ENCODE measurements around the gene OSBPL3. TPM values are rescaled to one million over a fixed set of nuclear protein-coding genes. Genes with fewer than 3 reads are reported as not detected.

OSBPL3 gene
- total RNA-seq, 1 experiment from 2014 or later = 16.0 TPM

GRCh38 chr7:24847754-24848153, 132.2 kb downstream of the OSBPL3 start:
- H3K27ac Mint-ChIP-seq = no peak overlapping the region
- no peaks in the 10 kb centered on the region; the same call in 1 of the 2 replicates for H3K36me3 Mint-ChIP-seq
- ChIA-PET CTCF (no interaction called here), POLR2A (no interaction called here)
- TF ChIP-seq SP1 (CRISPR knock-in tag; conservative IDR thresholded peaks at IDR 0.05) (no peak), MYBL2 (CRISPR knock-in tag; IDR thresholded peaks at IDR 0.05) (no peak), SOX15 (CRISPR knock-in tag; IDR thresholded peaks at IDR 0.05) (no peak), AR (CRISPR knock-in tag; IDR thresholded peaks at IDR 0.05) (no peak), CTCF (IDR thresholded peaks at IDR 0.05) (no peak), GTF2I (CRISPR knock-in tag; conservative IDR thresholded peaks at IDR 0.05) (no peak), NR3C1 (CRISPR knock-in tag; conservative IDR thresholded peaks at IDR 0.05; ENCODE audit: low read depth) (no peak), USF1 (CRISPR knock-in tag; IDR thresholded peaks at IDR 0.05) (no peak)
- ATAC-seq = no peak
- H3K4me3 Mint-ChIP-seq = no peak overlapping the region
- DNase-seq (ENCODE audit: low spot score) = no peak
- H3K9me3 Mint-ChIP-seq = no peaks in the 10 kb centered on the region
- H3K27me3 Mint-ChIP-seq (ENCODE audit: low read depth) = no peaks in the 10 kb centered on the region
- H3K4me1 Mint-ChIP-seq = peaks cover 20% of the 10 kb centered on the region

DNA sequence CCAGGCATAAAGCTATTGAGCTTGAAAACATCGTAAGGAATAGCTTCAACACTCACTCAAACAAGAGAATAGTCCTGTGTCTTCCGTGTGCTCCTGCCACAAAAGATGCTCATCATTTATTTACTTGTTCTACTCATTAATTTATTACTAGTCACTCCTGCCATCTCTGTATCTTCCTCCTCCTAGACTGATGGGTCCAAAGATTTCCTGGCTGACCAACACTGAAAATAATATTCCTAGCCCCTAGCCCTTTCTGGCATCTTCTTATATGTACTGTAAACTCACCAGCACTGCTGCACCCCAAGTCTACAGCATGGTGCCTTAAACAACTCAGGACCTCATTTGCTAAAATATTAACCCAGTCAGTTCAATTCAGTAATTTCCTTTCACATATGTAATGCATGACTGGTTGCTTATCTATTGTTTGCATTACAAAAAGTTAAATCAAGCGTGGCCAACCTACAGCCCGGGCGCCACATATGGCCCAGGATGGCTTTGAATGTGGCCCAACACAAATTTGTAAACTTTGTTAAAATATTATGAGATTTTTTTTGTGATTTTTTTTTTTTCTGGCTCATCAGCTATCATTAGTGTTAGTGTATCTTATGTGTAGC, 136.1 kb downstream of the OSBPL3 start:
- Mint-ChIP-seq H3K27ac (0 out of 2 replicates have a peak overlapping the region, but pooled peaks have one; percentile 46), H3K27me3 (ENCODE audit: low read depth) (no peaks in the 10 kb centered on the region), H3K4me3 (no peak overlapping the region), H3K36me3 (peaks cover 6% of the 10 kb centered on the region), H3K4me1 (peaks cover 18% of the 10 kb centered on the region), H3K9me3 (no peaks in the 10 kb centered on the region)
- ChIA-PET POLR2A (no interaction called here), CTCF (interaction anchor here (0.7 kb wide), 1 partner anchor 31 kb away, joined by 3 read pairs; no protein-coding TSS in a partner anchor)
- DNase-seq (ENCODE audit: low spot score) = no peak
- TF ChIP-seq EMX1 (CRISPR knock-in tag; IDR thresholded peaks at IDR 0.05) = no peak
- TF ChIP-seq CBFB (CRISPR knock-in tag; IDR thresholded peaks at IDR 0.05; ENCODE audit: low read depth) = no peak
- no peak for TF ChIP-seq ZNF512 (CRISPR knock-in tag; IDR thresholded peaks at IDR 0.05; ENCODE audit: borderline replicate concordance)
- no peak for TF ChIP-seq TEAD4 (CRISPR knock-in tag; IDR thresholded peaks at IDR 0.05)
- no peak for TF ChIP-seq PRRX2 (CRISPR knock-in tag; IDR thresholded peaks at IDR 0.05)
- no peak for TF ChIP-seq ZNF219 (CRISPR knock-in tag; IDR thresholded peaks at IDR 0.05; ENCODE audit: borderline replicate concordance)
- no peak for TF ChIP-seq SOX15 (CRISPR knock-in tag; IDR thresholded peaks at IDR 0.05)
- TF ChIP-seq JAZF1 (CRISPR knock-in tag; IDR thresholded peaks at IDR 0.05) = no peak
- TF ChIP-seq TEAD1 (CRISPR knock-in tag; IDR thresholded peaks at IDR 0.05) = no peak
- TF ChIP-seq ZNF396 (CRISPR knock-in tag; IDR thresholded peaks at IDR 0.05; ENCODE audit: borderline replicate concordance) = no peak
- TF ChIP-seq ZNF423 (CRISPR knock-in tag; IDR thresholded peaks at IDR 0.05) = no peak
- no peak for TF ChIP-seq ESRRA (CRISPR knock-in tag; IDR thresholded peaks at IDR 0.05; ENCODE audit: borderline replicate concordance)
- no peak for TF ChIP-seq AR (CRISPR knock-in tag; IDR thresholded peaks at IDR 0.05)
- TF ChIP-seq ATF3 (CRISPR knock-in tag; conservative IDR thresholded peaks at IDR 0.05) = no peak
- TF ChIP-seq ZNF121 (CRISPR knock-in tag; IDR thresholded peaks at IDR 0.05) = no peak
- no peak for TF ChIP-seq TP53 (CRISPR knock-in tag; IDR thresholded peaks at IDR 0.05)
- no peak for TF ChIP-seq ZNF671 (CRISPR knock-in tag; IDR thresholded peaks at IDR 0.05)
- ATAC-seq = no peak
